Activated T-cell treated with anti-CD3 and anti-CD28 coated beads, Interleukin-2, amount 50 U/mL, for 48 hours (primary cell): ENCODE results near the gene DDIT4.
"Not testable (repeated sequence)": the region's sequence is repeated elsewhere in the genome, so short reads cannot be mapped to it uniquely, and the experiment has no call there.

Source experiments
- DNase-seq, 2 experiments: peaks; one replicate each; pipeline ENCODE4 v3.0.0-alpha.2; 2020

The DDIT4 gene

GRCh38 chr10:72273410-72274212 lies at the start of gene DDIT4:
DDIT4 (plus strand) TSS chr10:72273924; CDS start chr10:72274217, 293 bp downstream.
- peak; percentile 98 to 99 for DNase-seq

GRCh38 chr10:72224191-72224590 lies 49.5 kb upstream of the DDIT4 start:
- DNase-seq: not testable (repeated sequence)

GRCh38 chr10:72226418-72227027 lies 47.2 kb upstream of the DDIT4 start:
- DNase-seq: no peak

- no peak for DNase-seq
These were observed 45.9 kb upstream of the DDIT4 start for GRCh38 chr10:72227826-72228225.

GRCh38 chr10:72228318-72228751 lies 45.4 kb upstream of the DDIT4 start:
- no peak for DNase-seq

- DNase-seq: no peak
These were observed 44.2 kb upstream of the DDIT4 start for GRCh38 chr10:72229261-72230251.

- DNase-seq: no peak
These were observed 40.1 kb upstream of the DDIT4 start for GRCh38 chr10:72233621-72234020.

- DNase-seq: no peak
These were observed 39.1 kb upstream of the DDIT4 start for GRCh38 chr10:72234560-72235095.

GRCh38 chr10:72235544-72236279 lies 38.0 kb upstream of the DDIT4 start:
- no peak for DNase-seq

- DNase-seq: no peak
These were observed 35.1 kb upstream of the DDIT4 start for GRCh38 chr10:72238392-72239175.

- no peak for DNase-seq
These were observed 34.3 kb upstream of the DDIT4 start for GRCh38 chr10:72239409-72239808.

GRCh38 chr10:72240371-72240770 lies 33.4 kb upstream of the DDIT4 start:
- no peak for DNase-seq

GRCh38 chr10:72241691-72242252 lies 32.0 kb upstream of the DDIT4 start:
- no peak for DNase-seq

- peak in 1 of 2 experiments; percentile 44 for DNase-seq
These were observed 31.0 kb upstream of the DDIT4 start for GRCh38 chr10:72242675-72243074.

GRCh38 chr10:72243822-72244437 lies 29.8 kb upstream of the DDIT4 start:
- no peak for DNase-seq

- no peak for DNase-seq
These were observed 29.1 kb upstream of the DDIT4 start for GRCh38 chr10:72244573-72245038.

GRCh38 chr10:72245949-72246525 lies 27.7 kb upstream of the DDIT4 start:
- peak in 1 of 2 experiments; percentile 36 for DNase-seq

GRCh38 chr10:72248468-72249151 lies 25.1 kb upstream of the DDIT4 start:
- DNase-seq: peak; percentile 77 to 78

- DNase-seq: not testable (repeated sequence)
These were observed 24.4 kb upstream of the DDIT4 start for GRCh38 chr10:72249176-72249862.
